HL-60 (cell line): ENCODE data around the gene DHX34.
"Not testable (repeated sequence)": the region's sequence is repeated elsewhere in the genome, so short reads cannot be mapped to it uniquely, and the experiment has no call there.

Experiments used
- DNase-seq, 2 experiments: peaks; one replicate each; pipeline ENCODE4 v3.0.0-alpha.2; 2010 to 2020; ENCODE audit warnings: low read depth in 1 of 2, low spot score in 1 of 2
- H3K27ac ChIP-seq: fragments of 250-450 bp; sonication (Bioruptor Pico); replicated peaks from 2 replicates; pipeline ENCODE4 v1.5.1; 2020; ENCODE audit warnings: mild to moderate bottlenecking, moderate library complexity
- H3K27me3 ChIP-seq: fragments of 250-450 bp; sonication (Bioruptor Pico); 2 replicates; pipeline ENCODE4 v1.5.1; 2021; ENCODE audit warnings: mild to moderate bottlenecking, moderate library complexity; ENCODE audit not compliant: insufficient read depth, poor library complexity, severe bottlenecking
- H3K4me3 ChIP-seq: replicated peaks from 2 replicates; pipeline ENCODE4 v1.5.1; 2011; ENCODE audit warnings: mild to moderate bottlenecking, control low read depth, low read length; ENCODE audit not compliant: insufficient read depth
- GABPA ChIP-seq: IDR thresholded peaks from 2 replicates; pipeline ENCODE4 v1.6.1; 2012; ENCODE audit warnings: low read depth
- POLR2AphosphoS5 ChIP-seq: IDR thresholded peaks from 2 replicates; pipeline ENCODE4 v1.6.1; 2012; ENCODE audit warnings: low read depth
- SPI1 ChIP-seq: IDR thresholded peaks from 2 replicates; pipeline ENCODE4 v1.6.1; 2012; ENCODE audit warnings: low read depth, mild to moderate bottlenecking, borderline replicate concordance
- TF ChIP-seq, protein P1 (sequence below): IDR thresholded peaks from 2 replicates; pipeline ENCODE4 v1.6.1; 2012; ENCODE audit warnings: low read depth; ENCODE audit not compliant: insufficient replicate concordance
- TF ChIP-seq, protein P2 (sequence below): IDR thresholded peaks from one replicate; pipeline ENCODE4 v1.5.1; 2011; ENCODE audit warnings: low read length, control low read depth, inconsistent platforms; ENCODE audit not compliant: insufficient read depth

The DHX34 gene

DNA sequence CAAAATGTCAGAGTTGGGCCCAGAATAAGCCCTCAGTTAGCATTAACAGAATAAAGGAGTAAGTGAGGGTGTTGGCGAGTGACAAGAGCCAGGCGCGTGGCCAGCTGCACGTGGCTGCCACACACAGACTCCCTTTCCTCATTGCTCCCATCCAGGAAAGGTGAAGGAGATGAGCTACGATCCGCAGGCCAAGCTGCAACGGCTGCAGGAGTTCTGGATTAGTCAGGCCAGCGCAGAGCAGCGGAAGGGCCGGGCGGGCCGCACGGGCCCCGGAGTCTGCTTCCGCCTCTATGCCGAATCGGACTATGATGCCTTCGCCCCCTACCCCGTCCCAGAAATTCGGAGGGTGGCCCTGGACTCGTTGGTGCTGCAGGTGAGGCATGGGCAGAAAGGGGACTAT is 13.2 kb downstream of the DHX34 start:
- Histone ChIP-seq H3K4me3 (no peak overlapping the region), H3K27me3 (no peaks in the 10 kb centered on the region), H3K27ac (no peak overlapping the region)
- TF ChIP-seq, protein P1, sequence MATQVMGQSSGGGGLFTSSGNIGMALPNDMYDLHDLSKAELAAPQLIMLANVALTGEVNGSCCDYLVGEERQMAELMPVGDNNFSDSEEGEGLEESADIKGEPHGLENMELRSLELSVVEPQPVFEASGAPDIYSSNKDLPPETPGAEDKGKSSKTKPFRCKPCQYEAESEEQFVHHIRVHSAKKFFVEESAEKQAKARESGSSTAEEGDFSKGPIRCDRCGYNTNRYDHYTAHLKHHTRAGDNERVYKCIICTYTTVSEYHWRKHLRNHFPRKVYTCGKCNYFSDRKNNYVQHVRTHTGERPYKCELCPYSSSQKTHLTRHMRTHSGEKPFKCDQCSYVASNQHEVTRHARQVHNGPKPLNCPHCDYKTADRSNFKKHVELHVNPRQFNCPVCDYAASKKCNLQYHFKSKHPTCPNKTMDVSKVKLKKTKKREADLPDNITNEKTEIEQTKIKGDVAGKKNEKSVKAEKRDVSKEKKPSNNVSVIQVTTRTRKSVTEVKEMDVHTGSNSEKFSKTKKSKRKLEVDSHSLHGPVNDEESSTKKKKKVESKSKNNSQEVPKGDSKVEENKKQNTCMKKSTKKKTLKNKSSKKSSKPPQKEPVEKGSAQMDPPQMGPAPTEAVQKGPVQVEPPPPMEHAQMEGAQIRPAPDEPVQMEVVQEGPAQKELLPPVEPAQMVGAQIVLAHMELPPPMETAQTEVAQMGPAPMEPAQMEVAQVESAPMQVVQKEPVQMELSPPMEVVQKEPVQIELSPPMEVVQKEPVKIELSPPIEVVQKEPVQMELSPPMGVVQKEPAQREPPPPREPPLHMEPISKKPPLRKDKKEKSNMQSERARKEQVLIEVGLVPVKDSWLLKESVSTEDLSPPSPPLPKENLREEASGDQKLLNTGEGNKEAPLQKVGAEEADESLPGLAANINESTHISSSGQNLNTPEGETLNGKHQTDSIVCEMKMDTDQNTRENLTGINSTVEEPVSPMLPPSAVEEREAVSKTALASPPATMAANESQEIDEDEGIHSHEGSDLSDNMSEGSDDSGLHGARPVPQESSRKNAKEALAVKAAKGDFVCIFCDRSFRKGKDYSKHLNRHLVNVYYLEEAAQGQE, result no peak
- TF ChIP-seq SPI1 (no peak), POLR2AphosphoS5 (no peak), GABPA (no peak)
- TF ChIP-seq, protein P2, sequence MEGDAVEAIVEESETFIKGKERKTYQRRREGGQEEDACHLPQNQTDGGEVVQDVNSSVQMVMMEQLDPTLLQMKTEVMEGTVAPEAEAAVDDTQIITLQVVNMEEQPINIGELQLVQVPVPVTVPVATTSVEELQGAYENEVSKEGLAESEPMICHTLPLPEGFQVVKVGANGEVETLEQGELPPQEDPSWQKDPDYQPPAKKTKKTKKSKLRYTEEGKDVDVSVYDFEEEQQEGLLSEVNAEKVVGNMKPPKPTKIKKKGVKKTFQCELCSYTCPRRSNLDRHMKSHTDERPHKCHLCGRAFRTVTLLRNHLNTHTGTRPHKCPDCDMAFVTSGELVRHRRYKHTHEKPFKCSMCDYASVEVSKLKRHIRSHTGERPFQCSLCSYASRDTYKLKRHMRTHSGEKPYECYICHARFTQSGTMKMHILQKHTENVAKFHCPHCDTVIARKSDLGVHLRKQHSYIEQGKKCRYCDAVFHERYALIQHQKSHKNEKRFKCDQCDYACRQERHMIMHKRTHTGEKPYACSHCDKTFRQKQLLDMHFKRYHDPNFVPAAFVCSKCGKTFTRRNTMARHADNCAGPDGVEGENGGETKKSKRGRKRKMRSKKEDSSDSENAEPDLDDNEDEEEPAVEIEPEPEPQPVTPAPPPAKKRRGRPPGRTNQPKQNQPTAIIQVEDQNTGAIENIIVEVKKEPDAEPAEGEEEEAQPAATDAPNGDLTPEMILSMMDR, result no peak
- no peak for DNase-seq

DNA sequence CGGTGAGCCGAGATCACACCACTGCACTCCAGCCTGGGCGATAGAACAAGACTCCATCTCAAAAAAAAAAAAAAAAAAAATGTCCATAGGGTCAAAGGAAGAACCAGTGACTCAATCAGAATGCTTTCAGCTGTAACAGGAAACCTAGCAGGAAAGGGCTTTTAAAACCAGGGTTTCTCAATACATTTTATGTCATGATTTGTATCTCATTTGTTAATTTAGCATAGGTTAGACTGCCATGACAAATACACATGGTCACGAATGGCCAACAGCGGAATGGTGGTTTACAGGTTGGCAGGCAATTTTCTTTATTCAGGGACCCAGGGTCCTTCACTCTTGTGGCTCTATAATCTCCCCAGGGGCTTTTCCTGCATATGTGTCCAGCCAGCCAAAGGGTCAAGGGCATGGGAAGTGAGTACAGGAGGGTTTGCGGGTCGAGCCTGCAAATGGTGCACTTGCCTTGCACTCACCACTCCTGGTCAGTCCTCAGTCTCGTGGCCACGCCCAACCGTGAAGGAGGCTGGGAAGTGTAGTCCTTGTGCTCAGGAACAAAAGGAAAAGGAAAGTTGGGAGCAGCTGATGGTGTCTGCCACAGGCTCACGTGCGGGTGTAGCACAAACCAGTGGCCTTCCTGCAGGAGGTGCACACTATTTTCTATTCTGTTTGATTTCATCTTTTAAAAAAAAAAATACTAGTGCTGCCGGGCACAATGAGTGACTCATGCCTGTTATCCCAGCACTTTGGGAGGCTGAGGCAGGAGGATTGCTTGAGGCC is 14.8 kb downstream of the DHX34 start:
- H3K27me3 ChIP-seq, result no peaks in the 10 kb centered on the region
- H3K4me3 ChIP-seq, result no peak overlapping the region
- peak overlapping the region; percentile 43; the same call in 1 of the 2 replicates for H3K27ac ChIP-seq
- no peak for DNase-seq
- TF ChIP-seq, protein P1, result no peak
- no peak for TF ChIP-seq POLR2AphosphoS5
- TF ChIP-seq GABPA, result no peak
- TF ChIP-seq SPI1, result no peak
- TF ChIP-seq, protein P2, result no peak

DNA sequence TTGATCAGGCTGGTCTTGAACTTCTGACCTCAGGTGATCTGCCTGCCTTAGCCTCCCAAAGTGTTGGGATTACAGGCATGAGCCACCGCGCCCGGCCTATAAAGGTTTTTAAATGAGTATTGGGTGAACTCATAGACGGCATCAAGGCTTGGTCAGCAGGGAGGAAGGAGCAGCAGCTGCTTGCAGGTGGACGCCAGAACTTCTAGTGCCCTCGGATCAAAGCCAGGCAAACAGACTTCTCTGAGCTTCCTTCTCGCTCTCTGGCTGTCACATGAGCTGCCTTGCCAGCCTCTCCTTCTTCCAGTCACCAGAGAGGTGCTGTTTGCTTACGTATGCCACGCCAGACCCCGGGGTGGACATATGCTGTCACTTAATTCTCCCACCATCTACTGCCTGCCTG is 16.3 kb downstream of the DHX34 start:
- H3K4me3 ChIP-seq, H3K27me3 ChIP-seq, DNase-seq, H3K27ac ChIP-seq: not testable (repeated sequence)

DNA sequence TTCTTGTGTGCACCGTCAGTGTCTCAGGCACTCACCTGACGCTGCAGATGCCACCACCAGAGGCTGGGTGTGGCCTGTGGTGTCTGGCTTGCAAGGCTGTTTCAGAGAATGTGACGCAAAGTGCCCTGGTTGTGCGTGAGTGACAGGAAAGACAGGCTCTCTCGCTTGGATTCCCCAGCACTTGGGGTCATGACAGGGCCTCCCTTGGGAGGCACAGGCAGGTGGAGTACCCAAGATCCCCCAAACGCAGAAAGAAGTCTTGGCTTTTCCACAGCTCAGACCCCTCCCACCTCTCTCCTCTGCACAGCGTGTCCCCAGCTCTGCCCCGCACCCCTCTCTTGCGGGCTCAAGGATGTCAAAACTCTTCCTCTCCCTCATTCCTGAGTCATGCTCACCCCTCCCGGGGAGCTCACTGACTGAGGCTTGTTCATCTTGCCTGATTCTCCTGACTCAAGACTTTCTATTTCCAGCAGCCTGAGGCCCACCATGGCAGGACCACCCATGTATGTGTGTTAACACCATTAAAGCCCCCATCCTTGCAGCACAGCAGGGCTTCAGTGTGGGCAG is 21.0 kb downstream of the DHX34 start:
- no peaks in the 10 kb centered on the region for H3K27me3 ChIP-seq
- TF ChIP-seq, protein P2, result no peak
- TF ChIP-seq SPI1, result 0 out of 2 replicates have a peak, but pooled peaks have one; percentile 24
- TF ChIP-seq, protein P1, result no peak
- TF ChIP-seq POLR2AphosphoS5, result no peak
- no peak for TF ChIP-seq GABPA
- peak overlapping the region; percentile 74 for H3K27ac ChIP-seq
- peak; percentile 62 to 92 for DNase-seq
- no peak overlapping the region for H3K4me3 ChIP-seq
